GM12873 (cell line): ENCODE results near the gene KCNA2.

Source experiments
- TF ChIP-seq, protein P1 (sequence below): IDR thresholded peaks from 2 replicates; pipeline ENCODE4 v1.5.1; 2012; ENCODE audit warnings: low read depth, mild to moderate bottlenecking, moderate library complexity, low read length, control low read depth; ENCODE audit not compliant: insufficient read depth; ENCODE audit errors: missing control alignments

KCNA2 gene

GRCh38 chr1:110554871-110555801 is 51.0 kb downstream of the KCNA2 start:
- TF ChIP-seq, protein P1, sequence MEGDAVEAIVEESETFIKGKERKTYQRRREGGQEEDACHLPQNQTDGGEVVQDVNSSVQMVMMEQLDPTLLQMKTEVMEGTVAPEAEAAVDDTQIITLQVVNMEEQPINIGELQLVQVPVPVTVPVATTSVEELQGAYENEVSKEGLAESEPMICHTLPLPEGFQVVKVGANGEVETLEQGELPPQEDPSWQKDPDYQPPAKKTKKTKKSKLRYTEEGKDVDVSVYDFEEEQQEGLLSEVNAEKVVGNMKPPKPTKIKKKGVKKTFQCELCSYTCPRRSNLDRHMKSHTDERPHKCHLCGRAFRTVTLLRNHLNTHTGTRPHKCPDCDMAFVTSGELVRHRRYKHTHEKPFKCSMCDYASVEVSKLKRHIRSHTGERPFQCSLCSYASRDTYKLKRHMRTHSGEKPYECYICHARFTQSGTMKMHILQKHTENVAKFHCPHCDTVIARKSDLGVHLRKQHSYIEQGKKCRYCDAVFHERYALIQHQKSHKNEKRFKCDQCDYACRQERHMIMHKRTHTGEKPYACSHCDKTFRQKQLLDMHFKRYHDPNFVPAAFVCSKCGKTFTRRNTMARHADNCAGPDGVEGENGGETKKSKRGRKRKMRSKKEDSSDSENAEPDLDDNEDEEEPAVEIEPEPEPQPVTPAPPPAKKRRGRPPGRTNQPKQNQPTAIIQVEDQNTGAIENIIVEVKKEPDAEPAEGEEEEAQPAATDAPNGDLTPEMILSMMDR, result peak; percentile 77

GRCh38 chr1:110551278-110551809 is 54.8 kb downstream of the KCNA2 start:
- TF ChIP-seq, protein P1, result no peak

- TF ChIP-seq, protein P1, result no peak
Measured at GRCh38 chr1:110549831-110550230, 56.3 kb downstream of the KCNA2 start.

- TF ChIP-seq, protein P1, result peak; percentile 76
Measured at GRCh38 chr1:110548381-110548780, 57.8 kb downstream of the KCNA2 start.

- TF ChIP-seq, protein P1, result no peak
Measured at GRCh38 chr1:110547017-110547416, 59.1 kb downstream of the KCNA2 start.

DNA sequence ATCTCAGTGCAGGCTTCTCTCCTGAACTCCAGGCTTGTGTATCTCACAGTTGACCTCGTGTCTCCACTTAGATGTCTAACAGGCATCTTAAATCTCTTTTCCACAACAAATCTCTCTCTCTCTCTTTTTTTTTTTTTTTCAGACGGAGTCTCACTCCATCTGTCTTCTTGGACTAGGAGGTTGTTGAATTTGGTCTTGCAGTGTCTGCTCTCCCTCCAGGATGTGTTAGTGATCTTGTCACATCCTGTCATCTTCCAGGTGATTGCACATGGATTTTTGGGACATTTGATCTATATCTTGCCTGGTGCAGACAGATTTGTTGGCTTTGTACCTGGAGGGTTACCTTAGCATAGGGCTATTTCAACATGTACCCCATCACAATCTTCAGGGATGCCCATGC is 60.7 kb downstream of the KCNA2 start:
- TF ChIP-seq, protein P1, result no peak

- TF ChIP-seq, protein P1, result no peak
Measured at GRCh38 chr1:110544753-110545152, 61.4 kb downstream of the KCNA2 start.
